ENCODE results near the gene DIP2C.

- TF ChIP-seq POLR2A (IDR thresholded peaks at IDR 0.05): no peak
- TF ChIP-seq, protein P1, sequence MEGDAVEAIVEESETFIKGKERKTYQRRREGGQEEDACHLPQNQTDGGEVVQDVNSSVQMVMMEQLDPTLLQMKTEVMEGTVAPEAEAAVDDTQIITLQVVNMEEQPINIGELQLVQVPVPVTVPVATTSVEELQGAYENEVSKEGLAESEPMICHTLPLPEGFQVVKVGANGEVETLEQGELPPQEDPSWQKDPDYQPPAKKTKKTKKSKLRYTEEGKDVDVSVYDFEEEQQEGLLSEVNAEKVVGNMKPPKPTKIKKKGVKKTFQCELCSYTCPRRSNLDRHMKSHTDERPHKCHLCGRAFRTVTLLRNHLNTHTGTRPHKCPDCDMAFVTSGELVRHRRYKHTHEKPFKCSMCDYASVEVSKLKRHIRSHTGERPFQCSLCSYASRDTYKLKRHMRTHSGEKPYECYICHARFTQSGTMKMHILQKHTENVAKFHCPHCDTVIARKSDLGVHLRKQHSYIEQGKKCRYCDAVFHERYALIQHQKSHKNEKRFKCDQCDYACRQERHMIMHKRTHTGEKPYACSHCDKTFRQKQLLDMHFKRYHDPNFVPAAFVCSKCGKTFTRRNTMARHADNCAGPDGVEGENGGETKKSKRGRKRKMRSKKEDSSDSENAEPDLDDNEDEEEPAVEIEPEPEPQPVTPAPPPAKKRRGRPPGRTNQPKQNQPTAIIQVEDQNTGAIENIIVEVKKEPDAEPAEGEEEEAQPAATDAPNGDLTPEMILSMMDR (IDR thresholded peaks at IDR 0.05): no peak
- TF ChIP-seq POLR2AphosphoS5 (IDR thresholded peaks at IDR 0.05): no peak
- no peak for TF ChIP-seq EP300 (IDR thresholded peaks at IDR 0.05; ENCODE audit: low read depth)
Measured at GRCh38 chr10:422241-422640, 267.2 kb downstream of the DIP2C start.

Measured in transverse colon (tissue), 4 donors.